ENCODE results near the gene TTC29.

- TF ChIP-seq POLR2A (IDR thresholded peaks at IDR 0.05): no peak
- TF ChIP-seq CTCF (IDR thresholded peaks at IDR 0.05): no peak
These were observed 130.9 kb downstream of the TTC29 start for GRCh38 chr4:146814750-146815149.
